Epithelial cell of umbilical artery (primary cell): ENCODE data around the gene RXFP3. TPM values are rescaled to one million over a fixed set of nuclear protein-coding genes. Genes with fewer than 3 reads are reported as not detected.

Experiments
- total RNA-seq: library from RNA; depleted of rRNA; stranded (reverse); fragments of >200 nt; gene quantifications from 2 replicates; pipeline ENCODE4 v1.2.3, GENCODE V29; 2014

The RXFP3 gene
- not detected in 2 replicates for total RNA-seq

GRCh38 chr5:33936381-33937016, at the start of gene RXFP3:
Gene RXFP3 (plus strand): TSS chr5:33936386. CDS start chr5:33936741, 355 bp downstream.

GRCh38 chr5:33891788-33892619, 44.2 kb upstream of the RXFP3 start, which contains the start of gene ADAMTS12:
Gene ADAMTS12 (minus strand): TSS chr5:33891990. CDS start chr5:33891856, 134 bp downstream.

GRCh38 chr5:33984671-33985124, 48.5 kb downstream of the RXFP3 start, which contains the start of gene SLC45A2:
Gene SLC45A2 (minus strand): TSS chr5:33984693. CDS start chr5:33984583, 110 bp downstream.

Other genes starting within 250 kb of the RXFP3 start
- 0.32 and 0.46 TPM in 2 replicates for gene ADAMTS12, start 44.4 kb upstream of the RXFP3 start, total RNA-seq
- gene SLC45A2, start 48.3 kb downstream of the RXFP3 start, total RNA-seq = not detected in 2 replicates
- 9.4 and 13.2 TPM in 2 replicates for gene AMACR, start 71.7 kb downstream of the RXFP3 start, total RNA-seq
- under 0.01 and 0.65 TPM in 2 replicates for gene C1QTNF3, start 106.8 kb downstream of the RXFP3 start, total RNA-seq